Neuronal stem cell (in vitro differentiated cells): Measurements from ENCODE around the gene PTPRD.

Source experiments
- DNase-seq: peaks from one replicate; pipeline ENCODE4 v3.0.0-alpha.2; 2013; ENCODE audit warnings: low spot score
- H2AFZ ChIP-seq: one replicate; pipeline ENCODE4 v1.6.1; 2013; ENCODE audit warnings: mild to moderate bottlenecking, low read length, inconsistent platforms
- H2AK5ac ChIP-seq: 2 replicates; pipeline ENCODE4 v1.6.1; 2013; ENCODE audit warnings: low read depth, mild to moderate bottlenecking, inconsistent platforms, low read length, moderate library complexity, mixed read lengths
- H2BK120ac ChIP-seq: 2 replicates; pipeline ENCODE4 v1.6.1; 2013; ENCODE audit warnings: low read depth, mild to moderate bottlenecking, inconsistent platforms, low read length, moderate library complexity, mixed read lengths
- H2BK12ac ChIP-seq: one replicate; pipeline ENCODE4 v1.6.1; 2013; ENCODE audit warnings: low read length, inconsistent platforms
- H2BK15ac ChIP-seq: 2 replicates; pipeline ENCODE4 v1.6.1; 2013; ENCODE audit warnings: mild to moderate bottlenecking, low read length, inconsistent platforms, mixed read lengths
- H2BK5ac ChIP-seq: one replicate; pipeline ENCODE4 v1.6.1; 2013; ENCODE audit warnings: inconsistent platforms, mild to moderate bottlenecking, low read length, moderate library complexity
- H3K14ac ChIP-seq: one replicate; pipeline ENCODE4 v1.6.1; 2013; ENCODE audit warnings: low read length, inconsistent platforms
- H3K18ac ChIP-seq: 2 replicates; pipeline ENCODE4 v1.6.1; 2013; ENCODE audit warnings: low read length, inconsistent platforms
- H3K23ac ChIP-seq: 2 replicates; pipeline ENCODE4 v1.6.1; 2013; ENCODE audit warnings: low read depth, mild to moderate bottlenecking, mixed read lengths, low read length, inconsistent platforms; ENCODE audit not compliant: poor library complexity
- H3K27ac ChIP-seq: replicated peaks from 3 replicates; pipeline ENCODE4 v1.5.1; 2013; ENCODE audit warnings: low read length, inconsistent platforms
- H3K27me3 ChIP-seq, 3 experiments: 2 replicates each; pipeline ENCODE4 v1.6.1; 2013; ENCODE audit warnings: low read length in 3 of 3, mild to moderate bottlenecking in 2 of 3, inconsistent platforms in 1 of 3, low read depth in 1 of 3, mixed read lengths in 1 of 3, moderate library complexity in 1 of 3; ENCODE audit not compliant: control insufficient read depth in 3 of 3, insufficient read depth in 3 of 3
- H3K36me3 ChIP-seq, 2 donors: replicated peaks in 1 of 2; 2 replicates each; pipeline ENCODE4 v1.6.1; 2013; ENCODE audit warnings: low read length in 2 of 2; ENCODE audit not compliant: control insufficient read depth in 2 of 2, insufficient read depth in 2 of 2
- H3K4ac ChIP-seq: 2 replicates; pipeline ENCODE4 v1.6.1; 2013; ENCODE audit warnings: inconsistent platforms, mild to moderate bottlenecking, low read length, moderate library complexity
- H3K4me1 ChIP-seq, 2 donors: 1 replicate in 1 of 2; 2 replicates in 1 of 2; pipeline ENCODE4 v1.6.1; 2013; ENCODE audit warnings: low read length in 2 of 2, low read depth in 1 of 2; ENCODE audit not compliant: control insufficient read depth in 2 of 2, insufficient read depth in 1 of 2
- H3K4me2 ChIP-seq: one replicate; pipeline ENCODE4 v1.6.1; 2013; ENCODE audit warnings: mild to moderate bottlenecking, low read length, inconsistent platforms; ENCODE audit not compliant: insufficient read depth, poor library complexity, severe bottlenecking
- H3K4me3 ChIP-seq, 2 donors: 2 replicates each; pipeline ENCODE4 v1.5.1; 2013; ENCODE audit warnings: low read length in 2 of 2, mild to moderate bottlenecking in 2 of 2, inconsistent platforms in 1 of 2, moderate library complexity in 1 of 2
- H3K79me1 ChIP-seq: one replicate; pipeline ENCODE4 v1.6.1; 2013; ENCODE audit warnings: low read depth, mild to moderate bottlenecking, inconsistent platforms, low read length, moderate library complexity
- H3K9ac ChIP-seq: one replicate; pipeline ENCODE4 v1.6.1; 2013; ENCODE audit warnings: mild to moderate bottlenecking, low read depth, low read length, inconsistent platforms; ENCODE audit not compliant: poor library complexity
- H3K9me3 ChIP-seq, 2 donors: replicated peaks in 1 of 2; 2 replicates each; pipeline versions ENCODE3 to v1.6.1; 2013; ENCODE audit warnings: low read length in 2 of 2, mild to moderate bottlenecking in 2 of 2, inconsistent platforms in 1 of 2, low read depth in 1 of 2, mixed read lengths in 1 of 2, moderate library complexity in 1 of 2; ENCODE audit not compliant: control insufficient read depth in 2 of 2, insufficient read depth in 1 of 2
- H4K8ac ChIP-seq: one replicate; pipeline ENCODE4 v1.6.1; 2013; ENCODE audit warnings: low read depth, mild to moderate bottlenecking, inconsistent platforms, low read length, moderate library complexity
- H4K91ac ChIP-seq: one replicate; pipeline ENCODE4 v1.6.1; 2013; ENCODE audit warnings: low read length, low read depth, mild to moderate bottlenecking, inconsistent platforms; ENCODE audit not compliant: poor library complexity
- WGBS, 2 donors: extraction: QIAGEN DNeasy Blood & Tissue Kit; methylation state at CpG; one replicate each; pipeline ENCODE4 v1.1.7; 2013; ENCODE audit warnings: missing lambda C conversion rate in 2 of 2, mixed read lengths in 1 of 2; ENCODE audit not compliant: insufficient read length in 2 of 2, insufficient replicate concordance in 1 of 2; ENCODE audit errors: extremely low coverage in 2 of 2; 5-methylcytosine and 5-hydroxymethylcytosine counted together

The PTPRD gene

GRCh38 chr9:8783941-8784340 is 1828.9 kb downstream of the PTPRD start:
- Histone ChIP-seq H3K18ac (no peak overlapping the region), H4K91ac (no peak overlapping the region), H3K9ac (no peak overlapping the region), H2AK5ac (no peak overlapping the region), H3K14ac (no peak overlapping the region), H3K79me1 (no peaks in the 10 kb centered on the region), H2BK12ac (no peak overlapping the region), H3K9me3 (peaks cover 0 to 1% of the 10 kb centered on the region in 2 donors), H3K4me2 (no peak overlapping the region), H2AFZ (no peak overlapping the region), H3K36me3 (no peaks in the 10 kb centered on the region), H3K4me1 (peaks cover 4 to 41% of the 10 kb centered on the region in 2 donors), H4K8ac (no peak overlapping the region), H2BK15ac (no peak overlapping the region), H2BK120ac (no peak overlapping the region), H3K27me3 (no peaks in the 10 kb centered on the region), H3K23ac (no peak overlapping the region), H3K4ac (no peak overlapping the region), H3K27ac (no peak overlapping the region), H3K4me3 (no peak overlapping the region), H2BK5ac (no peak overlapping the region)
- no peak for DNase-seq
- no CpG with 5 or more reads among the region's 6 CpGs for WGBS, 2 donors

GRCh38 chr9:8782237-8782636 is 1830.6 kb downstream of the PTPRD start:
- H2AK5ac ChIP-seq: no peak overlapping the region
- H3K4me1 ChIP-seq: peaks cover 6 to 48% of the 10 kb centered on the region in 2 donors
- H3K4me3 ChIP-seq: no peak overlapping the region
- no peak for DNase-seq
- H3K27me3 ChIP-seq: no peaks in the 10 kb centered on the region
- no peak overlapping the region for H3K4ac ChIP-seq
- H2BK15ac ChIP-seq: no peak overlapping the region
- no peak overlapping the region for H2BK12ac ChIP-seq
- WGBS, 2 donors: no CpG with 5 or more reads among the region's 5 CpGs
- no peaks in the 10 kb centered on the region for H3K79me1 ChIP-seq
- no peaks in the 10 kb centered on the region for H3K9me3 ChIP-seq
- no peak overlapping the region for H3K4me2 ChIP-seq
- H4K91ac ChIP-seq: no peak overlapping the region
- no peaks in the 10 kb centered on the region for H3K36me3 ChIP-seq
- H3K23ac ChIP-seq: no peak overlapping the region
- H3K18ac ChIP-seq: no peak overlapping the region
- H2BK120ac ChIP-seq: no peak overlapping the region
- no peak overlapping the region for H2AFZ ChIP-seq
- no peak overlapping the region for H4K8ac ChIP-seq
- H2BK5ac ChIP-seq: no peak overlapping the region
- H3K9ac ChIP-seq: no peak overlapping the region
- no peak overlapping the region for H3K27ac ChIP-seq
- H3K14ac ChIP-seq: no peak overlapping the region

- Histone ChIP-seq H3K4me3 (no peak overlapping the region), H3K4ac (no peak overlapping the region), H3K4me1 (peaks cover 6 to 48% of the 10 kb centered on the region in 2 donors), H3K79me1 (no peaks in the 10 kb centered on the region), H3K4me2 (no peak overlapping the region), H3K23ac (no peak overlapping the region), H3K27ac (no peak overlapping the region), H2BK12ac (no peak overlapping the region), H3K9me3 (no peaks in the 10 kb centered on the region), H4K91ac (no peak overlapping the region), H2BK5ac (no peak overlapping the region), H3K18ac (no peak overlapping the region), H3K27me3 (no peaks in the 10 kb centered on the region), H2AK5ac (no peak overlapping the region), H4K8ac (no peak overlapping the region), H3K14ac (no peak overlapping the region), H2BK120ac (no peak overlapping the region), H2BK15ac (no peak overlapping the region), H3K9ac (no peak overlapping the region), H2AFZ (no peak overlapping the region), H3K36me3 (no peaks in the 10 kb centered on the region)
- WGBS, 2 donors: no CpG with 5 or more reads among the region's 1 CpG
- no peak for DNase-seq
These were observed 1831.3 kb downstream of the PTPRD start for GRCh38 chr9:8781458-8781857.

GRCh38 chr9:8780386-8780785 is 1832.4 kb downstream of the PTPRD start:
- Histone ChIP-seq H3K14ac (no peak overlapping the region), H3K18ac (no peak overlapping the region), H4K91ac (no peak overlapping the region), H3K4me3 (no peak overlapping the region), H2BK12ac (no peak overlapping the region), H2AFZ (no peak overlapping the region), H3K4me1 (peaks cover 6 to 45% of the 10 kb centered on the region in 2 donors), H2BK5ac (no peak overlapping the region), H3K27ac (no peak overlapping the region), H3K23ac (no peak overlapping the region), H3K27me3 (no peaks in the 10 kb centered on the region), H2AK5ac (no peak overlapping the region), H2BK120ac (no peak overlapping the region), H2BK15ac (no peak overlapping the region), H4K8ac (no peak overlapping the region), H3K9me3 (no peaks in the 10 kb centered on the region), H3K79me1 (peaks cover 2% of the 10 kb centered on the region), H3K4ac (no peak overlapping the region), H3K36me3 (peaks cover 0 to 3% of the 10 kb centered on the region in 2 donors), H3K4me2 (no peak overlapping the region), H3K9ac (no peak overlapping the region)
- DNase-seq: no peak
- WGBS, 2 donors: no CpG with 5 or more reads among the region's 3 CpGs
